SW 1271 (cell line): ENCODE measurements around the gene PREB.

Experiments
- DNase-seq, 2 experiments: peaks; one replicate each; lab custom pipeline; 2025; lab: John Stamatoyannopoulos, UW

PREB gene

DNA sequence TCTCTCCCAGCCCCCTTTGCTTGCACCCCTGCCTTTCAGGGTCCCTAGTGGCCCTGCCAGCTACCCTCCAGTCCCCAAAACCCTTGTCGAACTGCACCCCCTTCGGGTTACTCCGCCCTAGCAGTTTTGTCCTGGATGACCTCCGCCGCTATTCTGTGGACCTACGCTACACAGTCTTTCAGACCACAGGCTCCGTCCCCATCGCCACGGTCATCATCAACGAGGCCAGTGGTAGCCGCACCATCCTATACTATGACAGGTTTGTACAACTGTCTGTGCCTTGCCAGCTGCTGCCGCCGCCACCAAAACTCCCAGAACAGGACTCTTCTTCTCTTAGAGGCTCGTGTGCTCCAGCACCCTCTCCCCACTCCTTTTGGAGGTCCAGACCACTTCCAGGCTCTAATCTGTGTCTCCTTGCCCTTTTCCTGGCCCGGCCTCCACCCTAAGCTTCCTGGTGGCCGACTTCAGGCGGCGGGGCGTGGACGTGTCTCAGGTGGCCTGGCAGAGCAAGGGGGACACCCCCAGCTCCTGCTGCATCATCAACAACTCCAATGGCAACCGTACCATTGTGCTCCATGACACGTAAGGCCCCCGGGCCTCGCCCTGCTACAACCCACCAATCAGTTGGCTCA lies 40.0 kb downstream of the PREB start:
- DNase-seq: no peak

DNA sequence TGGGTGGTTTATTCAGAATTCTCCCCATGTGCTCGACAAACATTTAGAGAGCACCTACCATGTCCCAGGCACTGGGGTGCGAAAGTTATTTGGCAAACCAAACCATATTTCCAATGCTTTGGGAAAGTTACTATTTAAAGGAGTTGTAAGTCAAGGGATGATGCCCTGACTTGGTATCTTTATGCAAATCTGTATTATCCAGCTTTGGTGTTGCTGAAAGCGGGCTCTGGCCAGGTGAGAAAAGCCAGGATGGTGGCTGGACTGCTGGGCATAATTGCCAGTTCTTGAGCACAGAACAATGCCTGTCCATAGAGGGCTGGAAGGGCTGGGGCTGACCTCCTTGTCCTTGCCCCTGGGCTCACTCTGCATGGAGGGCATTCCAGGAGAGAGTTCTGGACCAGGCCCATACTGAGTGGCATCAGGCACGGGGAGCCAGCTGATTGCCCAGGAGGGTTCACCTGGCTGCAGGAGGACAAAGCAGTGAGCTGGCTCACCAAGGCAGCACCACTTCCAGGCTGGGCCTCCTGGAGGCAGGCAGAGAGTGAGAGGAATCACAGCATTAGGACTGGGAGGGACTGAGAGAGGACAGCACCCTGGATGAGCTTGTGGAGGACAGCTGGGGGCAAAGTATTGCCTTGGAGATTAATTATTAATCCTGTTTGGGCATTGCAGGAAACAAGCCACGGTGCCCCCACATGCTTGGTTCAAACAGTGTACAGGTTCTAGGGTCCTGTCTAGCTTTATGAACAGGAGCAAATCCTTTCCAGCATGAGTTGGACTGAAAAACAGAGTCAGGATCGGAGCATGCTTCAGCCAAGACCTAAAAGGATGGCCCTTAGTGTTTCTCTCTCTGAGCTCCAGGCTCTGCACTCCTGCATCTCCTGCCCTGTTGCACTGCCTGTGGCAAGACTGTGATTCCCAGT lies 40.7 kb downstream of the PREB start:
- no peak for DNase-seq

- DNase-seq: no peak
Observed at GRCh38 chr2:27092696-27093429, 41.6 kb downstream of the PREB start.

GRCh38 chr2:27091746-27092695 lies 42.4 kb downstream of the PREB start:
- no peak for DNase-seq

DNA sequence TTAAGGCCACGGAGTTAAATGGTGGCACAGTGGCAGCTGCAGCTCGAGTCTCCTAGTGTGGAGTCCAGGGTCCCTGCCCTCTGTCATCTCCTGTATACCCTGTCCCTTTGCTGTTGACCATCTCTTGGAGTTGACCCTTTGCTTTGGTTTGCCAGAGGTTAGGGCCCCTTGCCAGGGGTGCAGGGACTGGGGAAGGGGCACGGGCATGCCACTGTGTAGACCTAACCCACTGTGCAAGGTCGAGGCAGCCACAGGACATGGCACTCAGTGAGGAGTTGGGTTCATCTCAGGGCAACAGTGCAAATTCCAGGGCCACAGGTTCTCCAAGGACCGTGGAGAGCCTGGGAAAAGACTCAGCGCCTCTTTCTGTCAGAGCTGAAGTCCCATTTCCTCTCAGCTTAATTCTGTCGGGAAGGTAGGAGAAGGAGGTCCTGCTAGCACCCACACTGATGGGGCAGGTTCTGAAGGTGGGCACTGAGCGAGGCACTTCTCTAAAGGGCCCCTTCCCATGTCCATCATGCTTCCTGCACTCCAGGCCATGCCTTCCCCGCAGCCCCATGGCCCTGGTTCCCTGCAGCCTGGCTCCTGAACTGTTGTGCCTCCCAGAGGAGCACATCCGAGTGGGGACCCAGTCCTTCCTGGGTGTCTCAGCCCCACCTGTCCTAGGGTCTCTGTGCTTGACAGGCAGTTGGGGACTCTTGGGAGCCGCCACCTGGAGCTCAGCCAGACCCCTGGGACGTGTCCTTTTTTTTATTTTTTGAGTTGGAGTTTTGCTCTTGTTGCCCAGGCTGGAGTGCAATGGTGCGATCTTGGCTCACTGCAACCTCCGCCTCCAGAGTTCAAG lies 45.1 kb downstream of the PREB start:
- DNase-seq: no peak

DNA sequence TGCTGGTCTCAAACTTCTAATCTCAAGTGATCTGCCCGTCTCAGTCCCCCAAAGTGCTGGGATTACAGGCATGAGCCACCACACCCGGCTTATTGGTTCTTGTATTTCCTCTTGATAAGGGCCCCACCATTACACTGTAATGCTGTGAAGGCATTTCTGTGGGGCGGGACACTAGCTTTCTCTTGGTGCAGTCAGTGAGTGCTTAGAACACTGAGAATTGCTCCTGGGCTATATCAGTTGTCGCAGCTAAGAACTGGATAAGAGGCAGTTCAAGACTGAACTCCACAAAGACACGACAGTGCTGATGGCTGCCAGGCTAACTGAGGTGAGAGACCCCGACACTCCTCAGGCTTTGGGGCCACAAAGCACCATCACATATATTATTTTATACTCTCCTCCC lies 45.8 kb downstream of the PREB start:
- no peak for DNase-seq

DNA sequence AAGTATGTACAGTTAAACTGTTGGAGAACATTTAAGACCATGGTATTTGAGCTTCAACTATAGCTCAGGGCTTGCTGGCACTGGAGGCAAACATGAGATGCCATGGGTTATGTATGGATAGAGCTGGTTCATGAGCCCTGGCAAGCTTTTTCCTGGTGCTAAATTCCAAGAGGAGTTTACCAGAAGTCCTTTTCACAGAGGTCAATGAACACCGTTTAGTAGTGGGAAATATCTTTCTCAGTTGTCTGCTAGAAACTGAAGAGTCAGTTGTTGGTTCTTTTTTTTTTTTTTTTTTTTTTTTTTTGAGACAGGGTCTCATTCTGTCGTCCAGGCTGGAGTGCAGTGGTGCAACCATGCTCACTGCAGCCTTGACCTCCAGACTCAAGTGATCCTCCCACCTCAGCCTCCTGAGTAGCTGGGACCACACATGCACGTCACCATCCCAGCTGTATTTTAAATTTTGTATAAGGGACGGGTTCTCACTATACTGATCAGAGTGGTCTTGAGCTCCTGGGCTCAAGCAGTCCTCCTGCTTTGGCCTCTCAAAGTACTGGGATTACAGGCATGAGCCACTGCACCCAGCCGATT lies 46.5 kb downstream of the PREB start:
- DNase-seq: no peak

DNA sequence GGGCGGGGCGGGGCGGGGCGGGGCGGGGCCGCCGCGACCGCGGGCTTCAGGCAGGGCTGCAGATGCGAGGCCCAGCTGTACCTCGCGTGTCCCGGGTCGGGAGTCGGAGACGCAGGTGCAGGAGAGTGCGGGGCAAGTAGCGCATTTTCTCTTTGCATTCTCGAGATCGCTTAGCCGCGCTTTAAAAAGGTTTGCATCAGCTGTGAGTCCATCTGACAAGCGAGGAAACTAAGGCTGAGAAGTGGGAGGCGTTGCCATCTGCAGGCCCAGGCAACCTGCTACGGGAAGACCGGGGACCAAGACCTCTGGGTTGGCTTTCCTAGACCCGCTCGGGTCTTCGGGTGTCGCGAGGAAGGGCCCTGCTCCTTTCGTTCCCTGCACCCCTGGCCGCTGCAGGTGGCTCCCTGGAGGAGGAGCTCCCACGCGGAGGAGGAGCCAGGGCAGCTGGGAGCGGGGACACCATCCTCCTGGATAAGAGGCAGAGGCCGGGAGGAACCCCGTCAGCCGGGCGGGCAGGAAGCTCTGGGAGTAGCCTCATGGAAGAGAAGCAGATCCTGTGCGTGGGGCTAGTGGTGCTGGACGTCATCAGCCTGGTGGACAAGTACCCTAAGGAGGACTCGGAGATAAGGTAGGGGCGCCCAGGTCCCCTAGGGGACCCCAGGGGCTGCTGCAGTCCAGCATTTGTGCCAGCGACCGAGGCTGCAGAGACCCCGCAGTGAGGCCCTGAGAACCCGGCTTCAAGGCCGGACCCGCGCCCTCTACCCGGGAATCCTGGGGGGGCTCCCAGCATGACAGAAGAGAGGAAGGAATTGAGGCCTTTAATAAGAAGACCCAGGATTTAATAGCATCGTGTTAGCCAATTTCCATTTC lies 47.5 kb downstream of the PREB start, which contains the start of gene KHK:
KHK (plus strand) TSS at position 49 of the 870 bp plus-strand sequence; CDS start at position 537, 488 bp downstream.
- DNase-seq: peak in 1 of 2 experiments; percentile 51

GRCh38 chr2:27086090-27086723 lies 48.2 kb downstream of the PREB start:
- peak; percentile 80 to 92 for DNase-seq

DNA sequence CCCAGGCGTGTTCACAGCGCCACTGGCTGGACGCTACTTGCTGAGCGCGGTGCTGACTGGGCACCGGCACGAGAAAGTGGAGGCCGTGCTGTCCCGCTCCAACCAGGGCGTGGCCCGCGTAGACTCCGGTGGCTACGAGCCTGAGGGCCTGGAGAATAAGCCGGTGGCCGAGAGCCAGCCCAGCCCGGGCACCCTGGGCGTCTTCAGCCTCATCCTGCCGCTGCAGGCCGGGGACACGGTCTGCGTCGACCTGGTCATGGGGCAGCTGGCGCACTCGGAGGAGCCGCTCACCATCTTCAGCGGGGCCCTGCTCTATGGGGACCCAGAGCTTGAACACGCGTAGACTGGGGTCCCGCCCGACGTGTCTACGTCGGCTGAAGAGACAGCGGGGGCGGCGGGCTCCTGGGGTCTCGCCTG lies 48.8 kb downstream of the PREB start:
- peak; percentile 54 to 63 for DNase-seq

DNA sequence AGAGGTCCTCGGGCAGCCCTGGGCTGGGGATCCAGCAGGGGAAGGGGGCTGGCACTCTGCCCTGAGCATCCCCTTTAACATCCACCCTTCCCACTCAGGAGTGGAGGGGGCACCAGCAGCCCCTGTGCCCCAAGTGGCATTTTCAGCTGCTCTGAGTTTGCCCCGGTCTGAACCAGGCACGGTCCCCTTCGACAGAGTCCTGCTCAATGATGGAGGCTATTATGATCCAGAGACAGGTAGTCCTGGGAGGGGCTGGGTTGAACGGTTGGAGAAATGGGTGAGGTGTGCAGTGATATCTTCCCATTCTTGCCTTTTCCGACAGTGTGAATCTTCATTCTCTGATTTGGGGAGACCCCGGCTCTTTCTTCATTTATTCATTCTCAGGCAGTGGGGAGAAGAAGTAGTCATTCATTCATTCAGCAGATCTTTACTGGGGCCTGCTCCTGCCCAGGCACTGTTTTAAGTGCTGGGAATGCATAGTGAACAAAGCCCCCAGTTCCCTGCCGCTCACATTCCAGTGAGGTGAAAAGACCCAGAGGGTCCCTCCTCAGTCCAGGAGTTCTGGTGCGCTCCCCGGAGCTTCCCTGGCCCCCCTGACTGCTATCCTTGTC lies 49.3 kb downstream of the PREB start:
- DNase-seq: no peak

DNA sequence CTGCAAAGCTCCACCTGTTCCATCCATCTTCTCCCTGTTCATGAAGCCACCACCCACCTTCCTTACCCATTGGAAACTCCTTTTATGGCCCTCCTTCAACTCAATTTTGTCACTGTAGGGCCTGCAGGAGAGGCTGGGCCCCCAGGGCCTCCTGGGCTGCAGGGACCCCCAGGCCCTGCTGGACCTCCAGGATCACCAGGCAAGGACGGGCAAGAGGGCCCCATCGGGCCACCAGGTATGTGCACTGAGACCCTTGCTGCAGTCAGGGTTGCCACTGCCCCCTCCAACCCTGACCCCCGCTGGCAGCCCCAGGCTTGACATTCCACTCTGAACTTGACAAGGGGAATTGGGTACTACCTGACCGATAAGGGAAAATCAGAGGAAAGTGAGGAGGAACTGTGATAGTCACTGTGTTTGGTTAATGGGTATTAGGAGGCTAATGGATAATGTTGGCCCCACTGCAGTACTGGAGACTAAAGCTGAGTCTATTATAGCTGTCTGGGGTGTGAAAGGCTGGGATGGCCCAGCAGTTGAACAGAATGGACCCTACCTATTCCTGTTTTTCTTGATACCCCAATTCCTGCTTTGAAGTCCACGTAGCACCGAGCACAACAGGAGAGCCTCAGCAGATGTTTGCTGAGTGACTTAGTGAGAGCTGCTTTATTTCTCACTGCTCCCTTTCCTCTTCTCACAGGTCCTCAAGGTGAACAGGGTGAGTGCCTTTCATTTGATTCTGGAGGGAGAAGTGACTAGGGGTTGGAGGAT lies 50.0 kb downstream of the PREB start:
- DNase-seq: no peak

- no peak for DNase-seq
Observed at GRCh38 chr2:27083410-27084296, 50.8 kb downstream of the PREB start.

- no peak for DNase-seq
Observed at GRCh38 chr2:27082773-27083409, 51.5 kb downstream of the PREB start.

- DNase-seq: no peak
Observed at GRCh38 chr2:27081984-27082772, 52.3 kb downstream of the PREB start.
